VCaP (cell line): ENCODE measurements around the gene ALG6.

ENCODE experiments used
- H3K27ac ChIP-seq: fragments of 450-650 bp; 2 replicates; pipeline ENCODE4 v1.5.1; 2017
- TF ChIP-seq, protein P1 (sequence below): fragments of 450-650 bp; conservative IDR thresholded peaks from 2 replicates; pipeline ENCODE4 v1.5.1; 2017; ENCODE audit warnings: mild to moderate bottlenecking, moderate library complexity

Gene ALG6

DNA sequence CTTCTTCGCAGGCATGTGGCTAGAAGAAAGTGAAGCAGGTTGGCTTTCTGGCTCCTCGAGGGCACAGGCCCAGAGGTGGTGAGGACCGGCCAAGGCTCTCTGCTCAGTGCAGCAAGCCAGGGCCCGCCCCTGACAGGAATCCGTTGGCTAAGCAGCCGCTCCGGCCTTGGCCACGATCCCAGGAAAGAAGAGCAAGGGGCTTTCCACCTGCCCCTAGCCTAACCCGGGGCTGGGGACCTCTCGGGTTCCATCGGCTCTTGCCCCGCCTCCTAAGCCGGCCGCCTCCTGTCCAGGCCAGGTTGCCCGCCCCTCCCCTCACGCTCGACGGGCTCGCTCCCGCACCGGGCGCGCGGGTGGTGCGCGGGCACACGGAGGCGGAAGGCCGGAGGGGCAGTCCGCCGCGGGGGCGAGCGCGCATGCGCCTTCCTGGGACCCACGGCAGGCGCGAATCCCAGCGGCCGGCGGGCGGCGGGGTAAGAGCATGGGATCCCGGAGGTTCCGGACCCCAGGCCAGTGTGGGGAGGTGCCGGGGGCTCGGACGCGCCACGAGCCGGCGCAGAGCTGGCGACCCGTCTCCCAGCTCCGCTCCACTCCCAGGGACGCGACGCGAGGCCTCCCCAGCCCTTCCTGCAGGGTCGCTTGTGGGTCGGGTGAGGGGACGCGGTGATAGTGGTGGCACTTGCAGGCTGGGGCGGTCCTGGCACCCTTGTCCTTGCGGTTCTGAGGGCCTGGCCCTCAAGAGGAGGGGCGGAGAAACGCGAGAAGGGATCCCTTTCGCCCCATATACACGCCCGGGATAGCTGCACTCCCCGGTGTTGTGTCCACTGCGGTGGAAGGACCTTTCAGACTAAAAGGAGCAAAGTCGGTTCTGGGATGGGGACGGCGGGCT is at the start of gene ALG6:
TSS of gene ALG6 (plus strand) at position 413 of the 889 bp plus-strand sequence. CDS start 3,351 bp downstream, outside the sequence.
- peak within 1 kb of the TSS; percentile 83 for H3K27ac ChIP-seq
- TF ChIP-seq, protein P1, sequence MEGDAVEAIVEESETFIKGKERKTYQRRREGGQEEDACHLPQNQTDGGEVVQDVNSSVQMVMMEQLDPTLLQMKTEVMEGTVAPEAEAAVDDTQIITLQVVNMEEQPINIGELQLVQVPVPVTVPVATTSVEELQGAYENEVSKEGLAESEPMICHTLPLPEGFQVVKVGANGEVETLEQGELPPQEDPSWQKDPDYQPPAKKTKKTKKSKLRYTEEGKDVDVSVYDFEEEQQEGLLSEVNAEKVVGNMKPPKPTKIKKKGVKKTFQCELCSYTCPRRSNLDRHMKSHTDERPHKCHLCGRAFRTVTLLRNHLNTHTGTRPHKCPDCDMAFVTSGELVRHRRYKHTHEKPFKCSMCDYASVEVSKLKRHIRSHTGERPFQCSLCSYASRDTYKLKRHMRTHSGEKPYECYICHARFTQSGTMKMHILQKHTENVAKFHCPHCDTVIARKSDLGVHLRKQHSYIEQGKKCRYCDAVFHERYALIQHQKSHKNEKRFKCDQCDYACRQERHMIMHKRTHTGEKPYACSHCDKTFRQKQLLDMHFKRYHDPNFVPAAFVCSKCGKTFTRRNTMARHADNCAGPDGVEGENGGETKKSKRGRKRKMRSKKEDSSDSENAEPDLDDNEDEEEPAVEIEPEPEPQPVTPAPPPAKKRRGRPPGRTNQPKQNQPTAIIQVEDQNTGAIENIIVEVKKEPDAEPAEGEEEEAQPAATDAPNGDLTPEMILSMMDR, result peak; percentile 13; the same call in 1 of the 2 replicates

DNA sequence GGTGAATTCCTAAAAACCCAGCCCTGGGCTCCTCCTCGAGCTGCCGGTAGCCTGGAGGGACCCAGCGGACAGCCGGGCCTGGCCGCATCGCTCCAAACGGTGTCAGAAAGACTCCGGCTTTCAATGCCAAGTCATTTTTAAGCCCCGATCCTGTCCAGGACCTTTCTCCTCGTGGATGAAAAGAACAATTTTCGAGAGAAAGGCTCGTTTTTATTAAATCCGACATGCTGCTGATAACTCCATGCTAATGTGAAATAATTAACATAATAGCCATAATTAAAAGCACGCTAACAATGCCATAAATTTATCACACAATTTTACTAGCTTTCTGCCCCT is 49.6 kb upstream of the ALG6 start:
- peak overlapping the region; percentile 77 for H3K27ac ChIP-seq
- TF ChIP-seq, protein P1, result no peak

DNA sequence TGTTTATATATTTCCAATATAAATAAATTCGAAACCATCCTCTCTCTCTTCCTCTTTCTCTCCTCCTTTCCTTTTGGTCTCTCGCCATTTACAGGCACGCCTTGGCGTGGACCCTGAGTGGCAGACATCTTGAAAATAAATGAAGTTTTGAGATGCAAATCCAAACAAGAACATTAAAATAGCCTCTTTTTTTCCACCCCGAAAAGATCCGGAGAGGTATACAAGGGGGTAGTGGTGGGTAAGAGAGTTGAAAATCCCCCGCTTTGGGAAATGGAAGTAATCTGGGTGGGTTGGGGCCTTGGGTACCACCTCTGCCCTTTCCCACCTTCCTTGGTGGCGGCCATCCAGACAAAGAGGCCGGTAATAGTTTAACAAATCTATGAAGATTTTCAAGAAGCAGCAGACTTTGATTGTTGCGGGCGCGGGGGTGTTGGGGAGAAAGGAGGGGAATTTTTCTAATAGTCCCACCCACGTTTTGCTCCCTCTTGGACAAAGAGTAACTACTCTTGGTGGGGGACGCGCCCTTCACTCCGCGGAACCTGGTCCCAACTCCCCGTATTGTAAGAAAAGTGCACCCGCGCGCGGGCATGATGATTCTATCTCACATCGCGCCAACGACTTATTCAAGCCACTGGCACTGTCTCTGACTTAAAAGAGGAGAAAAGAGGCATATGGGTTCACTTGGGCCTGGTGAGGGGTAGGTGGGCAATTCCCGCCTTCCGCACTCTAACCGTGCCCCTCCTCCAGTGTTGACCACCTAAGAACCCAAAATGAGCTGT is 49.0 kb upstream of the ALG6 start:
- TF ChIP-seq, protein P1, result no peak
- H3K27ac ChIP-seq, result peak overlapping the region; percentile 77

DNA sequence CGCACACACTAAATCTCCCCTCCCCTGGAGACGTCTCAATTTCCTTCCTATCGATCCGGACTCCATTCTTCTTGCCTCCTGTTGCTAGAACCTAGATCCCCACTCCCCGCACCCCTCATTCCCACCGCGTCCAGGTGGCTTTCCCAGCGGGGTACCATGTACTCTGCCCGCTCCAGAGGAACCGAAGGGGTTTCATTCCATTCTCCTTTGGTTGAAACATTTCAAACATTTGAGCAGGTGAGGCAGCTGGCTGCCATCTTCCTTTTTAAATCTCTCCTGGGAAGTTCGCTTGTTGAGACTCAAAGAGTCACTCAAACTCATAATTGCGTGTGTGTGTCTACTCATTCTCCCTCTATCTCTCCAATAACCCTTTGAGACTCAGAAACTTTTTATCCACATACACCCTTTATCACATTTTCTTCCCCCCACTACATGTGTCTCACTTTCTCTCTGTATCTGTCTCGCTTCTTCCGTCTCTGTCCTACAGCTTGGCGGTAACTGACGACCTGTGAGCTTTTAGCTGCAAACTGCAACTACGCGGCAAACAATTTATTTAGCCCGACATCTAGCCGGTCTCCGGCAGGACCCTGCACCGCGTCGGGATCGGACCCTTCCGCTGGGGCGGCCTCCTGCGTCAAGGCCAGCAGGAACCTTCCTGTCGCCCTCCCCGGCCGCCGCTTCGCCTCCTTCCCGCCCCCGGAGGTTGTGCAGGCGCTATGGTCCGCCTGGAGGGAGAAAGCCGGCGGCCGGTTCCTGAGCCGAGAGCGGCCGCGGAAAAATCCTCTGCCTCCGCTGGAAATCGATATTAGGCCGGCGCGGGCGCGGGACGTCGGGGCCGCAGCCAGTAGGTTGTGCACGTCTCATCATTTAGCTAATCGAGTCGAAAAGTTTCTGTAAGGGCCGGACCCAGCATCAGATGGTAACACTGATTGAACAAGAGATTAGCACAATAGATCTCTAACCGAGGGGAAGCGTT is 48.1 kb upstream of the ALG6 start:
- TF ChIP-seq, protein P1, result no peak
- H3K27ac ChIP-seq, result no peak overlapping the region

DNA sequence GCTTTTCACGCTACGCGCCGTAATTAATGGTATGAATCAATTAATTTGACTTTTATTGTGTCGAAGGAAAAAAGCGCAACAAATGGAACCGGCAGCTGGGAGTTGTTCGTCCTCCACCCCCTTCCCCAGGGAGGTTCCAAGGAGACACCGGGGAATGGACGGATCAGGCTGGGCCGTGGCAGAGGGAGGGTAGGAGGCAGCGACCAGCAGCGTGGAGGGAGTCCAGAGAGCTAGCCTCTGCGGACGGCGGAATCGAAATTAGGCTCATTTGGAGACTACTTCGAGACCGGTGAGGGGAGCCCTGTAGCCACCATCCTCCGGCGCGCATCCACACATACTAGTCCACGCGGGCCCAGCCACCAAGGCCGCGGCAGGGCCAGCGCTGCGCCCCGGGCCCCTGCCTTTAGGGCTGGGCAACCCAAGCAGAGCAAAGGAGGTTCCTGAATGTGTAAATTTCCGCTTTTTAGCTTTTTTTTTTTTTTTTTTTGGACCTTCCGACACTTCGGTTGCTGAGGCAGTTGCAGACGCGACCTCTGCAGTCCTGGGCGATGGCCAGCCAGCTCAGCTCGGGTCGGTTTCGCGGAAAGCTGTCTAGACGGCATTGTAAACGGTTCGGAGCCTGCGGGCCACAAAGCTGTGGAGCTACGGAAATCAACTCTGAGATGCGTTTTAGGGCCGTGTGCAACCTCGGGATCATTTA is 47.3 kb upstream of the ALG6 start:
- H3K27ac ChIP-seq, result no peak overlapping the region
- TF ChIP-seq, protein P1, result no peak

DNA sequence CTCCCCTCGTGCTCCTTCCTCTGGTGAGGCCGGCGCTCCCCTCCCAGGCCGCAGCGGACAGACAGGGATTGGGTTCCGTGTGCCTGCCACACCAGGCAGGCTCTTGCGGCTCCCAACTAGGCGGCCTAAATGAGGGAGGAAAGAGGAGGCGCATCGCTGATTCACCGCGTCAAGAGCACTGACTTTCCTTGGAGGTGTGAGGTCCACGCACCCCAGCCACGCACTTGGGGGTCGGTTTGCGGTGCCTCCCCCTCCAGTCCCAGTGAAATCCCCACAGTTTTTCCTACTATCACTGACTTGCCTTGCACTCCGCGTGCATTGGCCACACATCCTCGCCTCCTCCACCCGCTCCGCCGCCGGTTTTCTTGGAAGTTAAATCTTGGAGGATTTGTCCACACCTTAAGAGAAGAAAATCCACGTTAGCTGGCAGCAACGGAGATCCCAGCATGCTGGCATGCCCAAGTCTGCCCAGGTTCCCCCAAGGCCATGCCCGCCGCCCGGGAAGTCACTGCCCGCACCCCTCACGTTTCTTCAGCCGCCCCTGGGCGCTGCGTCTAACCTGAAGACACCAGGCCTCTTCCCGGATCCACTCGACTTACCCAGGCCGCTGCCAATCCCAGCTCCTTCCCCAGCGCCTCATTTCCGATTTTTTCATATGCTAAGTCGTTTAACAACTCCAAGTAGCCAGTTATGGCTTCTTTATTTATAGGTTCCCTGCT is 46.2 kb upstream of the ALG6 start:
- H3K27ac ChIP-seq, result peak overlapping the region; percentile 86; the same call in 1 of the 2 replicates
- TF ChIP-seq, protein P1, result no peak
